Fibroblast of pulmonary artery (primary cell): Measurements from ENCODE around the gene NXPH3.

Source experiments
- DNase-seq: peaks from one replicate; pipeline ENCODE4 v3.0.0-alpha.2; 2010; ENCODE audit warnings: low read depth
- H3K4me3 ChIP-seq: replicated peaks from 2 replicates; pipeline ENCODE4 v1.5.1; 2011; ENCODE audit warnings: low read depth, mild to moderate bottlenecking, control low read depth, low read length, moderate library complexity
- CTCF ChIP-seq: IDR thresholded peaks from 2 replicates; pipeline ENCODE4 v1.5.1; 2011; ENCODE audit warnings: mild to moderate bottlenecking, control low read depth, low read length, inconsistent platforms; ENCODE audit errors: missing control alignments

Gene NXPH3

GRCh38 chr17:49545806-49546545 lies 29.7 kb upstream of the NXPH3 start:
- H3K4me3 ChIP-seq = no peak overlapping the region
- no peak for TF ChIP-seq CTCF
- DNase-seq = no peak

GRCh38 chr17:49546546-49547535 lies 28.8 kb upstream of the NXPH3 start:
- no peak for DNase-seq
- H3K4me3 ChIP-seq = no peak overlapping the region
- TF ChIP-seq CTCF = no peak

GRCh38 chr17:49547566-49547965 lies 28.1 kb upstream of the NXPH3 start:
- TF ChIP-seq CTCF = no peak
- DNase-seq = no peak
- no peak overlapping the region for H3K4me3 ChIP-seq

- DNase-seq = no peak
- no peak for TF ChIP-seq CTCF
- no peak overlapping the region for H3K4me3 ChIP-seq
Observed at GRCh38 chr17:49548051-49548505, 27.6 kb upstream of the NXPH3 start.

GRCh38 chr17:49548506-49549310 lies 27.0 kb upstream of the NXPH3 start:
- DNase-seq = peak; percentile 58
- TF ChIP-seq CTCF = peak; percentile 81
- no peak overlapping the region for H3K4me3 ChIP-seq

- H3K4me3 ChIP-seq = no peak overlapping the region
- no peak for DNase-seq
- TF ChIP-seq CTCF = no peak
Observed at GRCh38 chr17:49549311-49549605, 26.4 kb upstream of the NXPH3 start.
